Adrenal gland (tissue), 12 donors: ENCODE results near the gene KLF6. TPM values are rescaled to one million over a fixed set of nuclear protein-coding genes. Genes with fewer than 3 reads are reported as not detected.
A peak's percentile ranks its signal among the peaks of the same experiment; 100 is the strongest.

Source experiments
- DNase-seq, 7 donors: peaks; one replicate each; pipeline ENCODE4 v3.0.0-alpha.2; 2019 to 2020
- H3K27ac ChIP-seq, 5 donors: fragments of 200-600 bp; sonication (generic) in 4 of 5; 1 replicate in 3 of 5; 2 replicates in 2 of 5; pipeline versions ENCODE4 v1.5.1 to v1.8.0; 2016 to 2020; ENCODE audit warnings: mild to moderate bottlenecking in 1 of 5
- H3K27me3 ChIP-seq: fragments of 200-600 bp; 2 replicates; pipeline ENCODE4 v1.8.0; 2021
- H3K36me3 ChIP-seq, 2 donors: fragments of 200-600 bp; replicated peaks in 1 of 2; 1 replicate in 1 of 2; 2 replicates in 1 of 2; pipeline versions ENCODE4 v1.5.1 to v1.8.0; 2018 to 2022
- H3K4me1 ChIP-seq, 2 donors: fragments of 200-600 bp; replicated peaks in 1 of 2; 1 replicate in 1 of 2; 2 replicates in 1 of 2; pipeline versions ENCODE4 v1.5.1 to v1.8.0; 2018 to 2021
- H3K4me3 ChIP-seq, 4 donors: fragments of 200-600 bp; sonication (generic) in 3 of 4; one replicate each; pipeline ENCODE4 v1.5.1; 2016 to 2018
- H3K9me3 ChIP-seq, 3 donors: fragments of 200-600 bp; sonication (generic) in 1 of 3; replicated peaks in 1 of 3; 1 replicate in 2 of 3; 2 replicates in 1 of 3; pipeline versions ENCODE4 v1.5.1 to v1.8.0; 2016 to 2021
- POLR2A ChIP-seq, 2 donors: fragments of 450-650 bp; IDR thresholded peaks; one replicate each; pipeline ENCODE4 v1.6.1; 2017; ENCODE audit warnings: antibody characterized with exemption in 2 of 2, mild to moderate bottlenecking in 2 of 2, moderate library complexity in 1 of 2
- WGBS, 4 donors: extraction: QIAGEN DNeasy Blood & Tissue Kit in 2 of 4; methylation state at CpG; one replicate each; pipeline versions ENCODE4 v1.1.5 to v1.1.7; 2013 to 2017; 5-methylcytosine and 5-hydroxymethylcytosine counted together
- intact Hi-C, 2 donors: fragments of 100-400 bp; cut with DNase I; formaldehyde crosslinking; loops; one replicate each; pipeline versions ENCODE4 v1.14.1 to v1.15.0; 2022 to 2023
- polyA plus RNA-seq, 3 donors: library from polyadenylated mRNA; stranded (reverse); fragments of 200-250 nt in 2 of 3; fragments of 350-450 nt in 1 of 3; fragmentation: Illumina TruSeq in 1 of 3; extraction: RNeasy Lipid Tissue Mini Kit (QIAGEN cat#74804) in 1 of 3; gene quantifications; one replicate each; pipeline ENCODE4 v1.2.3, GENCODE V29; 2013 to 2014
- total RNA-seq, 9 donors: library from RNA; depleted of rRNA in 4 of 9; stranded (reverse); fragments of >200 nt in 4 of 9; fragments of 120-200 nt in 1 of 9; fragmentation: NEBNext Ultra II Directional in 1 of 9; extraction: Animal tissue kit (Norgen Biotek cat#: 25700) in 1 of 9; gene quantifications; one replicate each; pipeline versions ENCODE4 v1.1.0 to v1.2.4, GENCODE V29; 2013 to 2023
- TF ChIP-seq, protein P1 (sequence below), 6 experiments: fragments of 450-650 bp in 4 of 6; fragments of 200-600 bp in 2 of 6; sonication (generic) in 1 of 6; IDR thresholded peaks; 1 replicate in 5 of 6; 2 replicates in 1 of 6; pipeline versions ENCODE4 v1.5.1 to v1.8.0; 2016 to 2021; ENCODE audit warnings: antibody characterized with exemption in 6 of 6, mild to moderate bottlenecking in 2 of 6, moderate library complexity in 1 of 6
- donor health status: healthy with polysubstance abuse.
- donor health status: Bipolar disorder and iron deficiency.
- donor health status: DM: yes; HTN: yes; CAD: no.
- donor health status: DM: no; HTN: no; CAD: no.
- donor health status: DM: no; HTN: no; CAD: no.
- donor health status: DM: yes; HTN: yes; CAD: no.

The KLF6 gene
- total and polyA plus RNA-seq, 12 donors = 14.4 to 70.2 (median 26.8) TPM

DNA sequence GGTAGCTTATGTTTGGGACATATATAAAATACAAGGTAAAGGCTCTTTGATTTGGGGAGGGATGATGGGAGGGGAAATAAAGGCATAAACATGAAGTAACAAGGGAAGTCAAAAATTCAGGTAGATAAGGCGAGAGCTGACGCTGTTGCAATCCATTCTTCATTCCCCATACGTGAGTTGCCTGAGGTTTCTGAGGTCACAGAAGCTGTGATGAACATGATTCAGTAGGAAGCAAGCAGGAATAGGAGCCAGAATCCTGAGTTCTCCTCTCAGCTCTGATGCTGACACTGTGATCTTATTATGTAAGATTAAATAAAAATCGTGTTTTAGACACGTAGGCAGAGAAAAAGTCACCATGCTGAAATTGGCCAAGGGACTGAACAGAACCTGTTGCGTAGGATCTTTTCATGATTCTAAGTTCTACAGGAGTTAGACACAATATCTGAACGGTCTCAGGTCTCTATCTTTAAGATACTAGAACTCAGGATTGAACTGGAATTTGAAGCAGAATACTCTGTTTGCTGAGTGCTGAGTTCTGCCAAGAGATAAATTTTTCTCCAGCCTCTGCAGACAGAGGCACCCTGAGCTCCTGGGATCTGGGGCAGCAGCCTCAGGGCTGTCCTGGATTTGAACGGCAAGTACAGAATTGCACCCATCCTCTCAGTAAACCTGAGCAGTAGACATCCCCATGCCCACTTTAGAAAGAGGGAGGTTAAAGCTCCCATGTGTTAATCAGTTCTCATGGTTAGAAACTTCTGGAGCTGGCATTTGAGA, 21.0 kb downstream of the KLF6 start:
- no peaks in the 10 kb centered on the region for H3K9me3 ChIP-seq
- no peaks in the 10 kb centered on the region for H3K36me3 ChIP-seq
- no peaks in the 10 kb centered on the region for H3K27me3 ChIP-seq
- intact Hi-C loops = no loop called here
- TF ChIP-seq POLR2A (IDR thresholded peaks at IDR 0.05) = no peak
- TF ChIP-seq, protein P1, sequence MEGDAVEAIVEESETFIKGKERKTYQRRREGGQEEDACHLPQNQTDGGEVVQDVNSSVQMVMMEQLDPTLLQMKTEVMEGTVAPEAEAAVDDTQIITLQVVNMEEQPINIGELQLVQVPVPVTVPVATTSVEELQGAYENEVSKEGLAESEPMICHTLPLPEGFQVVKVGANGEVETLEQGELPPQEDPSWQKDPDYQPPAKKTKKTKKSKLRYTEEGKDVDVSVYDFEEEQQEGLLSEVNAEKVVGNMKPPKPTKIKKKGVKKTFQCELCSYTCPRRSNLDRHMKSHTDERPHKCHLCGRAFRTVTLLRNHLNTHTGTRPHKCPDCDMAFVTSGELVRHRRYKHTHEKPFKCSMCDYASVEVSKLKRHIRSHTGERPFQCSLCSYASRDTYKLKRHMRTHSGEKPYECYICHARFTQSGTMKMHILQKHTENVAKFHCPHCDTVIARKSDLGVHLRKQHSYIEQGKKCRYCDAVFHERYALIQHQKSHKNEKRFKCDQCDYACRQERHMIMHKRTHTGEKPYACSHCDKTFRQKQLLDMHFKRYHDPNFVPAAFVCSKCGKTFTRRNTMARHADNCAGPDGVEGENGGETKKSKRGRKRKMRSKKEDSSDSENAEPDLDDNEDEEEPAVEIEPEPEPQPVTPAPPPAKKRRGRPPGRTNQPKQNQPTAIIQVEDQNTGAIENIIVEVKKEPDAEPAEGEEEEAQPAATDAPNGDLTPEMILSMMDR (IDR thresholded peaks at IDR 0.05) = no peak
- H3K4me1 ChIP-seq = peaks cover 0 to 12% of the 10 kb centered on the region in 2 donors
- no peak overlapping the region for H3K4me3 ChIP-seq
- DNase-seq = no peak
- 61 to 72% (median 67%) methylated on average over 8 of the region's 8 CpGs for WGBS, 4 donors
- no peak overlapping the region for H3K27ac ChIP-seq

DNA sequence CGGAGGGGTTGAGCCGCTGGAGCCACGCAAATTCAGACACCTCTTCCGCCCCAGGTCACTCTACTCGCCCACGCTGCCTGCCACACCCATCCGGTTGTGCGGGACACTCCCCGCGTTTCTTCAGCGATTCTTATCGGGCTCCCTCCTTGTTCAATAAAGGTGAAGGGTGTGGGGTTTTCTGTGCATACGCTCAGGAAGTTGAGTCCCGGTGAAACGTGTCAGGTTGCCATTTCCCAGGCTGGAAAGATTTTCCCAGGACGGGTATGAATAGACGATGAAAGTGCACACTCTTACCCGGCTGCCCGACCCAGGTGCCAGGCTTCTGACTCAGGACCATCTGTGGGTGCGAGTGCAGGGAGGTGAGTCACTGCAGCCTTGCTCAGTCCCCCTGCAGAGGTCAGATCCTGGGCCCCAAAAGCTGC, 22.0 kb downstream of the KLF6 start:
- no peak overlapping the region for H3K27ac ChIP-seq
- no peaks in the 10 kb centered on the region for H3K9me3 ChIP-seq
- H3K4me3 ChIP-seq = no peak overlapping the region
- H3K27me3 ChIP-seq = no peaks in the 10 kb centered on the region
- intact Hi-C loops = no loop called here
- TF ChIP-seq, protein P1 (IDR thresholded peaks at IDR 0.05) = no peak
- TF ChIP-seq POLR2A (IDR thresholded peaks at IDR 0.05) = no peak
- no peaks in the 10 kb centered on the region for H3K36me3 ChIP-seq
- WGBS, 4 donors = 84 to 87% (median 85%) methylated on average over 18 to 20 of the region's 20 CpGs
- peaks cover 0 to 12% of the 10 kb centered on the region in 2 donors for H3K4me1 ChIP-seq
- DNase-seq = peak in 2 of 7 donors; percentile 9 to 24

DNA sequence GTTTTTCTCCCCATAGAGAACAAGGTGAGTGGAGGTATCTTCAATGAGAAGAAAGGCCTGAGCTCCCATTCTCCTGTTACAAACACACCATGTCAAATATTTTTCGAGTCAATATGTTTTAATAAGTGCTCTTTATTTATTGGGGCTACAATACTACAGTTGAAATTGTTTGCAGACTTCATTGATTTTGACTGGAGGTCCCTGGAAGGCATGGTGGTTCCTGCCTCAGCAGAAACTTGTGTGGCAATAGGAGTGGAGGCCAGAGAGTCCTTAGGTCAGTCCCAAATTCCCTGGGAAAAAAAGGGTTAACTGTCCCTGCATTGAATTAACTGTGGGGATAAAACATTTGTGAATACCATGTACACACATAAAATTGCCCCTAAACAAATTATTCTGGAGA, 22.7 kb downstream of the KLF6 start:
- 61 to 79% (median 74%) methylated on average over 1 of the region's 1 CpG for WGBS, 4 donors
- intact Hi-C loops = no loop called here
- Histone ChIP-seq H3K9me3 (no peaks in the 10 kb centered on the region), H3K27ac (no peak overlapping the region), H3K4me3 (no peak overlapping the region), H3K36me3 (no peaks in the 10 kb centered on the region), H3K27me3 (no peaks in the 10 kb centered on the region), H3K4me1 (peaks cover 0 to 12% of the 10 kb centered on the region in 2 donors)
- no peak for DNase-seq
- TF ChIP-seq POLR2A (IDR thresholded peaks at IDR 0.05) = no peak
- TF ChIP-seq, protein P1 (IDR thresholded peaks at IDR 0.05) = no peak

DNA sequence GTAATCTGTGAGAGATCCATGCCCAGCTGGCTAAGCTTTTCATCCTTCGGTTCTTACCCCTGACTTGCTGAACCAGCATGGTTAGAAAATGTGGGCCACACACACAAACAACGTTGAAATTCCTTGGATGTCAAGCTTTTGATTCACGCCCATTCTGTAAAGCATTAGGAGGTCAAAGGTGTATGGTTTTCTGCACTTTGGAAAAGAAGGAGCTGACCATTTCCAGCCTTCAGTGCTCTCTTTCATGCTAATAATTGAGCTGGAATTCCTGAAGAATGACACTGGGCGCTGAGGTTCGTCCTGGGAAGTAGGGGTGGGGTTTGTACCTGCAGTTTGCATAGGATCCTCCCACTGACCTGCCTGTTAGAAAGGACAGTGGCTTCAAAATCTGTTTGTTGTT, 23.1 kb downstream of the KLF6 start:
- H3K36me3 ChIP-seq = no peaks in the 10 kb centered on the region

More for the DNA sequence above, 23.1 kb downstream of the KLF6 start:
- intact Hi-C loops = no loop called here
- H3K4me3 ChIP-seq = no peak overlapping the region
- peaks cover 0 to 12% of the 10 kb centered on the region in 2 donors for H3K4me1 ChIP-seq
- no peaks in the 10 kb centered on the region for H3K27me3 ChIP-seq
- no peak for DNase-seq
- WGBS, 4 donors = 76 to 85% (median 84%) methylated on average over 5 of the region's 5 CpGs
- H3K9me3 ChIP-seq = no peaks in the 10 kb centered on the region
- H3K27ac ChIP-seq = no peak overlapping the region
- TF ChIP-seq POLR2A (IDR thresholded peaks at IDR 0.05) = no peak
